Measurements from ENCODE around the gene GPR68.
"Not testable (repeated sequence)": the region's sequence is repeated elsewhere in the genome, so short reads cannot be mapped to it uniquely, and the experiment has no call there.

GPR68 gene

GRCh38 chr14:91228112-91229004, 16.1 kb downstream of the GPR68 start:
- DNase-seq, result no peak

GRCh38 chr14:91227183-91227628, 17.3 kb downstream of the GPR68 start:
- DNase-seq, result no peak

- not testable (repeated sequence) for DNase-seq
Measured at GRCh38 chr14:91226360-91226759, 18.1 kb downstream of the GPR68 start.

- no peak for DNase-seq
Measured at GRCh38 chr14:91225025-91225424, 19.5 kb downstream of the GPR68 start.

GRCh38 chr14:91223028-91223783, 21.3 kb downstream of the GPR68 start:
- DNase-seq, result no peak

- DNase-seq, result no peak
Measured at GRCh38 chr14:91221270-91221669, 23.2 kb downstream of the GPR68 start.

GRCh38 chr14:91220581-91221000, 23.9 kb downstream of the GPR68 start:
- no peak for DNase-seq

- DNase-seq, result no peak
Measured at GRCh38 chr14:91219517-91220389, 24.8 kb downstream of the GPR68 start.

GRCh38 chr14:91218014-91218413, 26.5 kb downstream of the GPR68 start:
- DNase-seq, result no peak

GRCh38 chr14:91216731-91217226, 27.7 kb downstream of the GPR68 start:
- no peak for DNase-seq

- no peak for DNase-seq
Measured at GRCh38 chr14:91215381-91215780, 29.1 kb downstream of the GPR68 start.

GRCh38 chr14:91214306-91214705, 30.2 kb downstream of the GPR68 start:
- no peak for DNase-seq

- DNase-seq, result no peak
Measured at GRCh38 chr14:91211017-91211416, 33.5 kb downstream of the GPR68 start.

- DNase-seq, result no peak
Measured at GRCh38 chr14:91207008-91207407, 37.5 kb downstream of the GPR68 start.

- no peak for DNase-seq
Measured at GRCh38 chr14:91205459-91205858, 39.0 kb downstream of the GPR68 start.

GRCh38 chr14:91204657-91205056, 39.8 kb downstream of the GPR68 start:
- no peak for DNase-seq

- peak; percentile 69 for DNase-seq
Measured at GRCh38 chr14:91202234-91202974, 42.1 kb downstream of the GPR68 start.

- DNase-seq, result not testable (repeated sequence)
Measured at GRCh38 chr14:91200802-91201201, 43.7 kb downstream of the GPR68 start.

- no peak for DNase-seq
Measured at GRCh38 chr14:91197631-91198030, 46.9 kb downstream of the GPR68 start.

GRCh38 chr14:91195881-91196280, 48.6 kb downstream of the GPR68 start:
- DNase-seq, result no peak

GRCh38 chr14:91193069-91193468, 51.4 kb downstream of the GPR68 start:
- no peak for DNase-seq

GRCh38 chr14:91190853-91191252, 53.7 kb downstream of the GPR68 start:
- no peak for DNase-seq

Data from left hindlimb (tissue), 1 donor.